SU-DHL-6 (cell line): ENCODE data around the gene TMEM117.

Experiments used
- EZH2phosphoT487 ChIP-seq: fragments of 200-600 bp; sonication (generic), shearing (Covaris generic); conservative IDR thresholded peaks from 2 replicates; pipeline ENCODE4 v1.6.1; 2018; ENCODE audit warnings: mild to moderate bottlenecking, antibody characterized with exemption, low read length, moderate library complexity, mixed read lengths
- TF ChIP-seq, protein P1 (sequence below): fragments of 200-600 bp; sonication (generic); IDR thresholded peaks from one replicate; pipeline ENCODE4 v1.5.1; 2017; ENCODE audit warnings: antibody characterized with exemption, mild to moderate bottlenecking, low read length, moderate library complexity; ENCODE audit not compliant: insufficient read depth, poor library complexity, severe bottlenecking

DNA sequence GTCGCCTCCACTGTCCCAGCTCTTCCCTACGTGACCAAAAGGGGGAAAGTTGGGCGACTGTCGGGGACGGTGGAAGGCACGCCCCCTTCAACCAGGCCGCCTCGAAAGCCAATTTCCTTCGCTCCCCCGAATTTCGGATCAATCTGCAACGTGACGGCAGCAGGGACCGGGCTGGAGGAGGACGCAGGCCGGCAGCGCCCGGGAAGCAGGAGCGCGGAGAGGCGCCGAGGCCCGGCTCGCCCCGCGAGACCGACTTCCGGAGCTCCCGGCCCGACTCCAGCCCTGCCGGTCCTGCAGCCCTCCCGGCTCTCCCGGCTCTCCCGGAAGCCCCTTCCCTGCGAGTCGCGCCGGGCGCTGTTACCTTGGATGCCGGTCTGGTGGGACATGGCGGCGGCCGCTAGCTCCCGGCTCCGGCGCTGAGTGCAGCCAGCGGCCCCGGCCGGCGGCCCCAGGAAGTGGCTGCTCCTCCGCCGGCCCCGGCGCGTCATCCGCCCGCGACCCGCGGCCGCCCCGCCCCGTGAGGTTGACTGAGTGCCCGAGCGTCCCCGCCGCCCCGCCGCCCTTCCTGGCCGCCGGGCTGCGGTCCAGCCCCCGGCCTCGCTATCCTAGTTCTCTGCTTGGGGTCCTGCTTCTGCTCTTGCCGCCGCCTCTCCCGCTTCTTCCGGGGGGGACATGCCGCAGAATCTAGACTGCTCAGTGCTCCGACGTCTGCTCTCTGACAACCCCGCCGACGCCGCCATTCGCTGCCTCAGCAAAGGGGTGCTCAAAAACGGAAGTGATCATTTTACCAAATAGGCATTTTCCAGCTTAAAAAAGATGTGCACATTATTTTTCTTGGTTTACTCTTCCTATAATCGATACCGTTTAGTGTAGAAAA lies 29.8 kb upstream of the TMEM117 start, which contains the start of gene TWF1:
- TF ChIP-seq, protein P1, sequence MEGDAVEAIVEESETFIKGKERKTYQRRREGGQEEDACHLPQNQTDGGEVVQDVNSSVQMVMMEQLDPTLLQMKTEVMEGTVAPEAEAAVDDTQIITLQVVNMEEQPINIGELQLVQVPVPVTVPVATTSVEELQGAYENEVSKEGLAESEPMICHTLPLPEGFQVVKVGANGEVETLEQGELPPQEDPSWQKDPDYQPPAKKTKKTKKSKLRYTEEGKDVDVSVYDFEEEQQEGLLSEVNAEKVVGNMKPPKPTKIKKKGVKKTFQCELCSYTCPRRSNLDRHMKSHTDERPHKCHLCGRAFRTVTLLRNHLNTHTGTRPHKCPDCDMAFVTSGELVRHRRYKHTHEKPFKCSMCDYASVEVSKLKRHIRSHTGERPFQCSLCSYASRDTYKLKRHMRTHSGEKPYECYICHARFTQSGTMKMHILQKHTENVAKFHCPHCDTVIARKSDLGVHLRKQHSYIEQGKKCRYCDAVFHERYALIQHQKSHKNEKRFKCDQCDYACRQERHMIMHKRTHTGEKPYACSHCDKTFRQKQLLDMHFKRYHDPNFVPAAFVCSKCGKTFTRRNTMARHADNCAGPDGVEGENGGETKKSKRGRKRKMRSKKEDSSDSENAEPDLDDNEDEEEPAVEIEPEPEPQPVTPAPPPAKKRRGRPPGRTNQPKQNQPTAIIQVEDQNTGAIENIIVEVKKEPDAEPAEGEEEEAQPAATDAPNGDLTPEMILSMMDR: no peak
- no peak for TF ChIP-seq EZH2phosphoT487
